ENCODE results near the gene DDX51. TPM values are rescaled to one million over a fixed set of nuclear protein-coding genes. Genes with fewer than 3 reads are reported as not detected.

The DDX51 gene
- total RNA-seq, 1 experiment from 2014 or later: 29.3 TPM

- H3K36me3 ChIP-seq (ENCODE audit: control insufficient read depth, insufficient read depth, low read length): no peaks in the 10 kb centered on the region
- no peak for ATAC-seq
- no peak overlapping the region for H3K27ac ChIP-seq (ENCODE audit: low read length)
- DNase-seq (ENCODE audit: low read depth, low spot score): no peak
- in situ Hi-C loops (cut with HindIII; ENCODE audit: low pct_unique_long_range_greater_than_20kb, low sequenced_read_pairs): no loop called here
- TF ChIP-seq TCF7L2 (IDR thresholded peaks at IDR 0.05; ENCODE audit: low read depth, low read length): no peak
- TF ChIP-seq REST (IDR thresholded peaks at IDR 0.05; ENCODE audit: insufficient read depth in 1 of 2, low read depth in 2 of 2, low read length in 1 of 2): no peak
- TF ChIP-seq SIN3A (IDR thresholded peaks at IDR 0.05; ENCODE audit: borderline replicate concordance, insufficient read depth, low read depth, low read length): no peak
- TF ChIP-seq CTCF (IDR thresholded peaks at IDR 0.05): no peak
- TF ChIP-seq POLR2AphosphoS5 (IDR thresholded peaks at IDR 0.05; ENCODE audit: low read depth, low read length): no peak
- CTCF ChIA-PET: no interaction called here
- no peak overlapping the region for H3K4me3 ChIP-seq (ENCODE audit: low read depth in 2 of 2, low read length in 2 of 2)
- BruUV-seq (replicated peaks): no TSS peak
- H3K9me3 ChIP-seq (ENCODE audit: control insufficient read depth, insufficient read depth, low read depth, low read length): no peaks in the 10 kb centered on the region
- POLR2A ChIA-PET: no interaction called here
- peaks cover 13% of the 10 kb centered on the region for H3K4me1 ChIP-seq (ENCODE audit: control insufficient read depth, insufficient read depth, low read length)
- H3K27me3 ChIP-seq (ENCODE audit: control insufficient read depth, insufficient read depth, low read length): no peaks in the 10 kb centered on the region
- intact Hi-C loops (cut with micrococcal nuclease; ENCODE audit: unreplicated experiment): no loop called here
Observed at GRCh38 chr12:132165584-132165983, 21.5 kb upstream of the DDX51 start.

- Histone ChIP-seq H3K27ac (ENCODE audit: low read length) (no peak overlapping the region), H3K4me1 (ENCODE audit: control insufficient read depth, insufficient read depth, low read length) (peaks cover 5% of the 10 kb centered on the region; the same call in 1 of the 2 replicates), H3K9me3 (ENCODE audit: control insufficient read depth, insufficient read depth, low read depth, low read length) (no peaks in the 10 kb centered on the region), H3K4me3 (ENCODE audit: low read depth in 2 of 2, low read length in 2 of 2) (no peak overlapping the region), H3K27me3 (ENCODE audit: control insufficient read depth, insufficient read depth, low read length) (no peaks in the 10 kb centered on the region), H3K36me3 (ENCODE audit: control insufficient read depth, insufficient read depth, low read length) (no peaks in the 10 kb centered on the region)
- intact Hi-C loops (cut with micrococcal nuclease; ENCODE audit: unreplicated experiment) (no loop called here), in situ Hi-C loops (cut with HindIII; ENCODE audit: low pct_unique_long_range_greater_than_20kb, low sequenced_read_pairs) (no loop called here)
- TF ChIP-seq SIN3A (IDR thresholded peaks at IDR 0.05; ENCODE audit: borderline replicate concordance, insufficient read depth, low read depth, low read length): no peak
- TF ChIP-seq REST (IDR thresholded peaks at IDR 0.05; ENCODE audit: insufficient read depth in 1 of 2, low read depth in 2 of 2, low read length in 1 of 2): no peak
- TF ChIP-seq POLR2AphosphoS5 (IDR thresholded peaks at IDR 0.05; ENCODE audit: low read depth, low read length): no peak
- TF ChIP-seq CTCF (IDR thresholded peaks at IDR 0.05): no peak
- TF ChIP-seq TCF7L2 (IDR thresholded peaks at IDR 0.05; ENCODE audit: low read depth, low read length): no peak
- DNase-seq (ENCODE audit: low read depth, low spot score) (no peak), ATAC-seq (no peak)
- no TSS peak for BruUV-seq (replicated peaks)
- ChIA-PET CTCF (no interaction called here), POLR2A (no interaction called here)
Observed at GRCh38 chr12:132164426-132164825, 20.3 kb upstream of the DDX51 start.

All from Panc1 (cell line).